Sigmoid colon (tissue), 7 donors: ENCODE measurements around the gene SERTAD3. TPM values are rescaled to one million over a fixed set of nuclear protein-coding genes. Genes with fewer than 3 reads are reported as not detected.
"Not testable (repeated sequence)": the region's sequence is repeated elsewhere in the genome, so short reads cannot be mapped to it uniquely, and the experiment has no call there.

Source experiments
- DNase-seq: peaks from one replicate; pipeline ENCODE4 v3.0.0-alpha.2; 2019
- H3K27ac ChIP-seq, 4 donors: fragments of 200-600 bp; sonication (generic); one replicate each; pipeline ENCODE4 v1.5.1; 2016 to 2019; ENCODE audit warnings: mild to moderate bottlenecking in 1 of 4
- H3K27me3 ChIP-seq, 3 donors: fragments of 200-600 bp; sonication (generic); one replicate each; pipeline ENCODE4 v1.5.1; 2019; ENCODE audit warnings: mild to moderate bottlenecking in 1 of 3
- H3K36me3 ChIP-seq, 4 donors: fragments of 200-600 bp; sonication (generic); one replicate each; pipeline ENCODE4 v1.5.1; 2016 to 2019
- H3K4me1 ChIP-seq, 4 donors: fragments of 200-600 bp; sonication (generic); one replicate each; pipeline ENCODE4 v1.5.1; 2017 to 2019
- H3K4me3 ChIP-seq, 4 donors: fragments of 200-600 bp; sonication (generic); one replicate each; pipeline ENCODE4 v1.5.1; 2017 to 2019; ENCODE audit warnings: mild to moderate bottlenecking in 2 of 4, moderate library complexity in 1 of 4
- H3K9me3 ChIP-seq, 4 donors: fragments of 200-600 bp in 3 of 4; sonication (generic) in 3 of 4; one replicate each; pipeline versions ENCODE4 v1.5.1 to v1.6.1; 2013 to 2019
- EP300 ChIP-seq, 4 donors: sonication (generic); formaldehyde crosslinking; IDR thresholded peaks; one replicate each; pipeline ENCODE4 v1.6.1; 2017; ENCODE audit warnings: antibody characterized with exemption in 4 of 4
- POLR2A ChIP-seq, 2 donors: fragments of 450-650 bp; IDR thresholded peaks; one replicate each; pipeline ENCODE4 v1.6.1; 2016; ENCODE audit warnings: antibody characterized with exemption in 2 of 2, mild to moderate bottlenecking in 2 of 2, moderate library complexity in 2 of 2
- POLR2AphosphoS5 ChIP-seq, 4 donors: sonication (generic); formaldehyde crosslinking; IDR thresholded peaks; one replicate each; pipeline ENCODE4 v1.6.1; 2017; ENCODE audit warnings: antibody characterized with exemption in 4 of 4
- WGBS, 2 donors: extraction: QIAGEN DNeasy Blood & Tissue Kit; methylation state at CpG; one replicate each; pipeline ENCODE4 v1.1.7; 2013; 5-methylcytosine and 5-hydroxymethylcytosine counted together
- intact Hi-C: fragments of 100-400 bp; cut with DNase I; formaldehyde crosslinking; loops from one replicate; pipeline ENCODE4 v1.15.1; 2023
- polyA plus RNA-seq, 3 donors: library from polyadenylated mRNA; stranded (reverse); fragments of 200-250 nt; gene quantifications; one replicate each; pipeline ENCODE4 v1.2.3, GENCODE V29; 2013
- total RNA-seq, 4 donors: library from RNA; depleted of rRNA; stranded (reverse); fragments of >200 nt; gene quantifications; one replicate each; pipeline ENCODE4 v1.1.0, GENCODE V29; 2016
- TF ChIP-seq, protein P1 (sequence below), 4 experiments: fragments of 450-650 bp in 3 of 4; fragments of 200-600 bp in 1 of 4; IDR thresholded peaks; one replicate each; pipeline ENCODE4 v1.5.1; 2016 to 2019; ENCODE audit warnings: antibody characterized with exemption in 4 of 4, mild to moderate bottlenecking in 3 of 4, moderate library complexity in 2 of 4
- donor health status: healthy with polysubstance abuse.
- donor health status: Bipolar disorder and iron deficiency.
- donor health status: healthy.

SERTAD3 gene
- total and polyA plus RNA-seq, 7 donors: 15.5 to 60.7 (median 28.9) TPM

DNA sequence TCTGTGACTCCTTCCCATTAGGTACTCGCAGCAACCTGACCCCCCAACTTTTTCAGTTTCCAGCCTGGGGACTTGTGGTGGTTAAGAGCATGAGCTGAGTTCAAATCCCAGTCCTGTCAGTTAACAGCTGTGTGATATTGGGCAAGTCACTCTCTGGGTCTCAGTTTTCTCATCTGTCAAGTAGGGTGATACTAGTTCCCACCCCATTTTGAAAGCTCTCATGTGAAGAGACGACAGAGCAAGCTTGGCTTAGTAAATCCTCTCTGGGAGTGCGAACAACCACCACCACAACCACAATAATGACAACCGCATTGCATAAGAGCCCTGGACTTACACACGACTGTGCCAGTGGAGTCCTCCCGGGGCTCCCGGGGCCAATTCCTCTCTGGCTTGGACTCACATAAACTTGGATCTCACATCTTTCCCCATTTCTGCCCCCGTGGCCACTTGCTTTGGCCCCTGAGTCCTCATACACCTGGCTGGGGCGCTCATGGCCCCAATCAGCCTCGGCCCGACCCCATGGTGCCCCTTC, 21.0 kb upstream of the SERTAD3 start:
- intact Hi-C loops: loop anchor here (2.0 to 5.0 kb wide), 4 partner anchors 20 to 137 kb away; partner anchors contain the start of genes LTBP4 and SERTAD3
- no peak for DNase-seq
- no peaks in the 10 kb centered on the region for H3K9me3 ChIP-seq
- peak overlapping the region; percentile 59 to 87 (median 70) for H3K4me3 ChIP-seq
- peak overlapping the region; percentile 88 to 96 (median 92) for H3K27ac ChIP-seq
- TF ChIP-seq, protein P1, sequence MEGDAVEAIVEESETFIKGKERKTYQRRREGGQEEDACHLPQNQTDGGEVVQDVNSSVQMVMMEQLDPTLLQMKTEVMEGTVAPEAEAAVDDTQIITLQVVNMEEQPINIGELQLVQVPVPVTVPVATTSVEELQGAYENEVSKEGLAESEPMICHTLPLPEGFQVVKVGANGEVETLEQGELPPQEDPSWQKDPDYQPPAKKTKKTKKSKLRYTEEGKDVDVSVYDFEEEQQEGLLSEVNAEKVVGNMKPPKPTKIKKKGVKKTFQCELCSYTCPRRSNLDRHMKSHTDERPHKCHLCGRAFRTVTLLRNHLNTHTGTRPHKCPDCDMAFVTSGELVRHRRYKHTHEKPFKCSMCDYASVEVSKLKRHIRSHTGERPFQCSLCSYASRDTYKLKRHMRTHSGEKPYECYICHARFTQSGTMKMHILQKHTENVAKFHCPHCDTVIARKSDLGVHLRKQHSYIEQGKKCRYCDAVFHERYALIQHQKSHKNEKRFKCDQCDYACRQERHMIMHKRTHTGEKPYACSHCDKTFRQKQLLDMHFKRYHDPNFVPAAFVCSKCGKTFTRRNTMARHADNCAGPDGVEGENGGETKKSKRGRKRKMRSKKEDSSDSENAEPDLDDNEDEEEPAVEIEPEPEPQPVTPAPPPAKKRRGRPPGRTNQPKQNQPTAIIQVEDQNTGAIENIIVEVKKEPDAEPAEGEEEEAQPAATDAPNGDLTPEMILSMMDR (IDR thresholded peaks at IDR 0.05): no peak
- TF ChIP-seq POLR2A (IDR thresholded peaks at IDR 0.05) (no peak), POLR2AphosphoS5 (IDR thresholded peaks at IDR 0.05) (no peak), EP300 (IDR thresholded peaks at IDR 0.05) (no peak)
- H3K36me3 ChIP-seq: no peaks in the 10 kb centered on the region
- 10 to 13% methylated on average over 11 of the region's 11 CpGs for WGBS, 2 donors
- no peaks in the 10 kb centered on the region for H3K27me3 ChIP-seq
- H3K4me1 ChIP-seq: peaks cover 0 to 46% (median 36%) of the 10 kb centered on the region in 4 donors

DNA sequence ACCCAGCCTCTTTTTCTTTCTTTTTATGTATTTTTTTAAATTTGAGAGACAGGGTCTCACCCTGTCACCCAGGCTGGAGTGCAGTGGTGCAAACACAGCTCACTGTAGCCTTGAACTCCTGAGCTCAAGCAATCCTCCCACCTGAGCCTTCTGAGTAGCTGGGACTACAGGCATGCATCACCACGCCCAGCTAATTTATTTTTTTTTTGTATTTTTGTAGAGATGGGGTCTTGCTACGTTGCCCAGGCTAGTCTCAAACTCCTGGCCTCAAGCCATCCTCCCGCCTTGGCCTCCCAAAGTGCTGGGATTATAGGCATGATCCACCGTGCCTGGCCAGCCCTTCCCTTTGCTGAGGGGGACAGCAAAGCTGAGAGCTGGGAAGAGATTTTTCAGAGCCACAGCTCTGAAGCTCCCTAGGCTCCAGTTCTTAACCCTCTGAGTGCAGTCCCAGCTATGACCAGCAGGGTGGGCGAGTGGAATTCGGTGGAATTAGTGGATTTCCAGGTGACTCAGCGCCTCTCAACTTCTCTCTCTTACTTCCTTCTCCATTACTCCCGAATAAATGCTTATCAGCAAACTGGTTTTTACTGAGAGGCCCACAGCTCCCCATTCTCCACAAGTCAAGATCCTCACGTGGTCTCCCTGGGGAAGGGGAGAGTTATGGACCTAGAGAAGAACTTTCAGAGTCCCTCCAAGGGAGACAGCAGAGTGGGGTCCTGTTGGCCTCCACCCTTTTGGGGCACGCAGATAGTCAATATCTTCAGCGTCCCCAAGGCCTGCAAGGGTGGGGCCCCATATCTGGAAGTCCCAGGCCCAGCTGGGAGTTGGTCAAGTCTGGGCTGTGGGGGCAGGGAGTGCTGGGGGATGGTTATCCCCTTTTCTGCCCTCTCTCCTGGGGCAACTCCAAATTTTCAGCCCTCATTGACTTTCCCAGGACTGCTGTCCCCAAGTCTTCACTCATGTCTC, 20.2 kb upstream of the SERTAD3 start:
- Histone ChIP-seq H3K4me3 (peak overlapping the region; percentile 59 to 87 (median 70)), H3K9me3 (no peaks in the 10 kb centered on the region), H3K27ac (peak overlapping the region; percentile 88 to 96 (median 92)), H3K4me1 (peaks cover 0 to 46% (median 36%) of the 10 kb centered on the region in 4 donors), H3K36me3 (no peaks in the 10 kb centered on the region), H3K27me3 (no peaks in the 10 kb centered on the region)
- intact Hi-C loops: loop anchor here (2.0 to 5.0 kb wide), 5 partner anchors 20 to 157 kb away; partner anchors contain the start of genes LTBP4 and SERTAD3
- DNase-seq: peak; percentile 92
- TF ChIP-seq POLR2A (IDR thresholded peaks at IDR 0.05) (no peak), EP300 (IDR thresholded peaks at IDR 0.05) (no peak), POLR2AphosphoS5 (IDR thresholded peaks at IDR 0.05) (peak in 2 of 4 donors; percentile 21 to 22)
- TF ChIP-seq, protein P1 (IDR thresholded peaks at IDR 0.05): peak; percentile 78 to 93 (median 84)
- 20 to 22% methylated on average over 11 of the region's 11 CpGs for whole genome bisulfite sequencing, 2 donors

DNA sequence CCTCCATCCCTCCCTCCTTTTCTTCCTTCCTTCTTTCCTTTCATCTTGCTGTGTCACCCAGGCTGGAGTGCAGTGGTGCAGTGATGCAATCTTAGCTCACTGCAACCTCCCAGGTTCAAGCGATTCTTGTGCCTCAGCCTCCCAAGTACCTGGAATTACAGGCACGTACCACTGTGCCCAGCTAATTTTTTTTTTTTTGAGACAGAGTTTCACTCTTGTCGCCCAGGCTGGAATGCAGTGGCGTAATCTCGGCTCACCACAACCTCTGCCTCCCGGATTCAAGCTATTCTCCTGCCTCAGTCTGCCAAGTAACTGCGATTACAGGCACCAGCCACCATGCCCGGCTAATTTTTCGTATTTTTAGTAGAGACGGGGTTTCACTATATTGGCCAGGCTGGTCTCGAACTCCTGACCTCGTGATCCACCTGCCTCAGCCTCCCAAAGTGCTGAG, 19.5 kb upstream of the SERTAD3 start:
- H3K9me3 ChIP-seq, H3K27me3 ChIP-seq, DNase-seq, H3K36me3 ChIP-seq: not testable (repeated sequence)
- Histone ChIP-seq H3K4me3 (peak overlapping the region in 1 of 4 donors; percentile 66), H3K27ac (peak overlapping the region; percentile 88 to 96 (median 92)), H3K4me1 (peaks cover 0 to 46% (median 36%) of the 10 kb centered on the region in 4 donors)
- intact Hi-C loops: loop anchor here (2.0 to 5.0 kb wide), 2 partner anchors 19 to 156 kb away; partner anchors contain the start of gene SERTAD3
- 81 to 87% methylated on average over 12 of the region's 12 CpGs for WGBS, 2 donors

DNA sequence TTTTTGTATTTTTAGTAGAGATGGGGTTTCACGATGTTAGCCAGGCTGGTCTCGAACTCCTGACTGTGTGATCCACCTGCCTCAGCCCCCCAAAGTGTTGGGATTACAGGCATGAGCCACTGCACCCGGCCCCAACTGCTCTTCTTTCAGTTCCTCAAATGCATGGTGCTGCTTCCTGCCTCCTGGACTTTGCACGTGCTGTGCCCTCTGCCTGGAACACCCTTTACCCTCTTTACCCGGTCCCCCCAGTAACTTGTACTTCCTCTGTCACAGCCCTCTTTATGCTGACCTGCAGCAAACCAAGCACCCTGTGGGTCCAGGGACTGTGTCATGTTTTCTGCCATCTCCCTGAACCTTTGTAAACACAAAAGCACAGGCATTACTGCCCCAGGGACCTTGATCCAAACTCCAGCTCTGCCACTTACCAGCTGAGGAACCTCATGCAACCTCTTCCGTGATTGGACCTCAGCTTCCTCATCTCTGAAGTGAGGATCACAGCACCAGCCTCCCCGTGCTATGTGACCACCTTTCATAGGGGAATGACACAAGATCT, 17.6 kb upstream of the SERTAD3 start:
- Histone ChIP-seq H3K9me3 (no peaks in the 10 kb centered on the region), H3K27me3 (no peaks in the 10 kb centered on the region), H3K4me3 (no peak overlapping the region), H3K36me3 (peaks cover 0 to 20% (median 5%) of the 10 kb centered on the region in 4 donors), H3K4me1 (peaks cover 0 to 39% (median 30%) of the 10 kb centered on the region in 4 donors), H3K27ac (peak overlapping the region in 2 of 4 donors; percentile 7 to 23)
- DNase-seq: peak; percentile 68
- TF ChIP-seq EP300 (IDR thresholded peaks at IDR 0.05): no peak
- no peak for TF ChIP-seq POLR2AphosphoS5 (IDR thresholded peaks at IDR 0.05)
- TF ChIP-seq POLR2A (IDR thresholded peaks at IDR 0.05): no peak
- TF ChIP-seq, protein P1 (IDR thresholded peaks at IDR 0.05): no peak
- intact Hi-C loops: loop anchor here (5.0 kb wide), 1 partner anchor 154 kb away; no protein-coding TSS in a partner anchor
- 55 to 56% methylated on average over 7 of the region's 7 CpGs for WGBS, 2 donors
